Calu3 (cell line): ENCODE results near the gene PLEKHO2. TPM values are rescaled to one million over a fixed set of nuclear protein-coding genes. Genes with fewer than 3 reads are reported as not detected.

Experiments
- BruUV-seq: library from RNA; stranded (reverse); fragments of 400-500 nt; replicated peaks from 2 replicates; lab custom pipeline; 2021; lab: Mats Ljungman, UMichigan
- CTCF ChIA-PET: fragments of 300-600 bp; sonication (Branson Sonifier 250); formaldehyde crosslinking; loops from one replicate; lab custom pipeline; 2022; ENCODE audit warnings: antibody characterized with exemption; lab: Charles Lee
- DNase-seq: peaks from one replicate; pipeline ENCODE4 v3.0.0; 2022
- H3K27ac Mint-ChIP-seq: one replicate; pipeline ENCODE4 v1.8.0; 2022; ENCODE audit warnings: mixed read lengths; ENCODE audit not compliant: unreplicated experiment
- H3K27me3 Mint-ChIP-seq: one replicate; pipeline ENCODE4 v1.8.0; 2022; ENCODE audit warnings: mixed read lengths; ENCODE audit not compliant: unreplicated experiment
- H3K36me3 Mint-ChIP-seq: one replicate; pipeline ENCODE4 v1.8.0; 2022; ENCODE audit warnings: mild to moderate bottlenecking, moderate library complexity, mixed read lengths; ENCODE audit not compliant: insufficient read depth, unreplicated experiment
- H3K4me1 Mint-ChIP-seq: one replicate; pipeline ENCODE4 v1.8.0; 2022; ENCODE audit warnings: mild to moderate bottlenecking, low read depth, mixed read lengths; ENCODE audit not compliant: unreplicated experiment
- H3K4me3 Mint-ChIP-seq: one replicate; pipeline ENCODE4 v1.8.0; 2022; ENCODE audit warnings: mild to moderate bottlenecking, low read depth, moderate library complexity, mixed read lengths; ENCODE audit not compliant: unreplicated experiment
- H3K9me3 Mint-ChIP-seq: one replicate; pipeline ENCODE4 v1.8.0; 2022; ENCODE audit warnings: low read depth, mixed read lengths; ENCODE audit not compliant: unreplicated experiment
- CTCF ChIP-seq: fragments of 200-600 bp; IDR thresholded peaks from one replicate; pipeline ENCODE4 v1.8.0; 2022; ENCODE audit warnings: antibody characterized with exemption; ENCODE audit not compliant: unreplicated experiment
- intact Hi-C: fragments of 100-400 bp; cut with micrococcal nuclease; formaldehyde crosslinking; loops from one replicate; pipeline ENCODE4 v1.10.0; 2022; ENCODE audit not compliant: unreplicated experiment
- total RNA-seq: library from RNA; stranded (reverse); gene quantifications from 2 replicates; pipeline ENCODE4 v1.2.3, GENCODE V29; 2022

The PLEKHO2 gene
- total RNA-seq, 1 experiment from 2014 or later = 2.0 TPM

- Mint-ChIP-seq H3K4me3 (no peak overlapping the region), H3K27ac (no peak overlapping the region)
Observed at GRCh38 chr15:64800476-64800875, 41.2 kb upstream of the PLEKHO2 start.

GRCh38 chr15:64803526-64803925 is 38.2 kb upstream of the PLEKHO2 start:
- no peaks in the 10 kb centered on the region for H3K4me1 Mint-ChIP-seq
- no peak for DNase-seq
- no peak for TF ChIP-seq CTCF
- H3K27ac Mint-ChIP-seq = no peak overlapping the region
- CTCF ChIA-PET = no interaction called here
- intact Hi-C loops = no loop called here
- peaks cover 9% of the 10 kb centered on the region for H3K27me3 Mint-ChIP-seq
- H3K9me3 Mint-ChIP-seq = no peaks in the 10 kb centered on the region
- H3K4me3 Mint-ChIP-seq = no peak overlapping the region
- H3K36me3 Mint-ChIP-seq = peaks cover 5% of the 10 kb centered on the region
- BruUV-seq = no TSS peak

More at GRCh38 chr15:64800476-64800875, 41.2 kb upstream of the PLEKHO2 start:
- H3K27me3 Mint-ChIP-seq = peaks cover 2% of the 10 kb centered on the region
- CTCF ChIA-PET = interaction anchor here (0.6 to 0.7 kb wide), 2 partner anchors 39 to 60 kb away, joined by 3 to 5 read pairs; no protein-coding TSS in a partner anchor
- DNase-seq = no peak
- H3K4me1 Mint-ChIP-seq = no peaks in the 10 kb centered on the region
- no peaks in the 10 kb centered on the region for H3K36me3 Mint-ChIP-seq
- no peak for TF ChIP-seq CTCF
- no TSS peak for BruUV-seq
- intact Hi-C loops = no loop called here
- H3K9me3 Mint-ChIP-seq = no peaks in the 10 kb centered on the region

- no peak overlapping the region for H3K27ac Mint-ChIP-seq
- no TSS peak for BruUV-seq
- no peaks in the 10 kb centered on the region for H3K9me3 Mint-ChIP-seq
- H3K4me3 Mint-ChIP-seq = no peak overlapping the region
- CTCF ChIA-PET = no interaction called here
- no peaks in the 10 kb centered on the region for H3K4me1 Mint-ChIP-seq
- intact Hi-C loops = no loop called here
- peaks cover 16% of the 10 kb centered on the region for H3K27me3 Mint-ChIP-seq
- TF ChIP-seq CTCF = no peak
- H3K36me3 Mint-ChIP-seq = peaks cover 5% of the 10 kb centered on the region
- DNase-seq = no peak
Observed at GRCh38 chr15:64804619-64805018, 37.1 kb upstream of the PLEKHO2 start.

GRCh38 chr15:64806509-64806908 is 35.2 kb upstream of the PLEKHO2 start:
- intact Hi-C loops = no loop called here

More at GRCh38 chr15:64806509-64806908, 35.2 kb upstream of the PLEKHO2 start:
- DNase-seq = no peak
- H3K27me3 Mint-ChIP-seq = peaks cover 28% of the 10 kb centered on the region
- H3K9me3 Mint-ChIP-seq = no peaks in the 10 kb centered on the region
- TF ChIP-seq CTCF = no peak
- H3K4me1 Mint-ChIP-seq = no peaks in the 10 kb centered on the region
- BruUV-seq = no TSS peak
- H3K4me3 Mint-ChIP-seq = no peak overlapping the region
- H3K27ac Mint-ChIP-seq = no peak overlapping the region
- CTCF ChIA-PET = no interaction called here
- H3K36me3 Mint-ChIP-seq = peaks cover 5% of the 10 kb centered on the region
